ENCODE data around the gene EDAR. TPM values are rescaled to one million over a fixed set of nuclear protein-coding genes. Genes with fewer than 3 reads are reported as not detected.

Gene EDAR
- polyA plus RNA-seq, 1 experiment = not detected

GRCh38 chr2:109006971-109007370 is 18.0 kb upstream of the EDAR start:
- ChIA-PET POLR2A (no interaction called here), CTCF (interaction anchor here (1.0 kb wide), 1 partner anchor 503 kb away, joined by 3 read pairs; no protein-coding TSS in a partner anchor)
- peaks cover 20% of the 10 kb centered on the region for H3K27me3 ChIP-seq (ENCODE audit: control insufficient read depth, insufficient read depth, low read length)
- TF ChIP-seq CTCF (IDR thresholded peaks at IDR 0.05; ENCODE audit: low read depth, low read length) = no peak
- no peaks in the 10 kb centered on the region; the same call in 1 of the 2 replicates for H3K9me3 ChIP-seq (ENCODE audit: control insufficient read depth, insufficient read depth, low read length)
- H3K4me3 ChIP-seq (ENCODE audit: low read depth, low read length) = no peak overlapping the region
- no peak for DNase-seq (ENCODE audit: low read depth, low spot score)
- H3K27ac ChIP-seq (ENCODE audit: low read depth, low read length) = no peak overlapping the region

GRCh38 chr2:109005686-109006204 is 16.7 kb upstream of the EDAR start:
- no peak overlapping the region for H3K27ac ChIP-seq (ENCODE audit: low read depth, low read length)
- DNase-seq (ENCODE audit: low read depth, low spot score) = no peak
- peaks cover 20% of the 10 kb centered on the region for H3K27me3 ChIP-seq (ENCODE audit: control insufficient read depth, insufficient read depth, low read length)
- TF ChIP-seq CTCF (IDR thresholded peaks at IDR 0.05; ENCODE audit: low read depth, low read length) = no peak
- no peaks in the 10 kb centered on the region; the same call in 1 of the 2 replicates for H3K9me3 ChIP-seq (ENCODE audit: control insufficient read depth, insufficient read depth, low read length)
- ChIA-PET POLR2A (no interaction called here), CTCF (no interaction called here)
- H3K4me3 ChIP-seq (ENCODE audit: low read depth, low read length) = no peak overlapping the region

- H3K27ac ChIP-seq (ENCODE audit: low read depth, low read length) = no peak overlapping the region
- no peak for DNase-seq (ENCODE audit: low read depth, low spot score)
- POLR2A ChIA-PET = no interaction called here
- no peak for TF ChIP-seq CTCF (IDR thresholded peaks at IDR 0.05; ENCODE audit: low read depth, low read length)
- no peaks in the 10 kb centered on the region; the same call in 1 of the 2 replicates for H3K9me3 ChIP-seq (ENCODE audit: control insufficient read depth, insufficient read depth, low read length)
- no peak overlapping the region for H3K4me3 ChIP-seq (ENCODE audit: low read depth, low read length)
- H3K27me3 ChIP-seq (ENCODE audit: control insufficient read depth, insufficient read depth, low read length) = peaks cover 15% of the 10 kb centered on the region
- CTCF ChIA-PET = no interaction called here
These were observed 12.2 kb upstream of the EDAR start for GRCh38 chr2:109001201-109001600.

- DNase-seq (ENCODE audit: low read depth, low spot score) = no peak
- no peak for TF ChIP-seq CTCF (IDR thresholded peaks at IDR 0.05; ENCODE audit: low read depth, low read length)
- ChIA-PET CTCF (no interaction called here), POLR2A (no interaction called here)
- H3K27ac ChIP-seq (ENCODE audit: low read depth, low read length) = no peak overlapping the region
- H3K9me3 ChIP-seq (ENCODE audit: control insufficient read depth, insufficient read depth, low read length) = no peaks in the 10 kb centered on the region; the same call in 1 of the 2 replicates
- H3K27me3 ChIP-seq (ENCODE audit: control insufficient read depth, insufficient read depth, low read length) = peaks cover 19% of the 10 kb centered on the region
- no peak overlapping the region for H3K4me3 ChIP-seq (ENCODE audit: low read depth, low read length)
These were observed 11.7 kb upstream of the EDAR start for GRCh38 chr2:109000738-109001137.

GRCh38 chr2:108998911-108999310 is 9.9 kb upstream of the EDAR start:
- Histone ChIP-seq H3K27me3 (ENCODE audit: control insufficient read depth, insufficient read depth, low read length) (peaks cover 19% of the 10 kb centered on the region), H3K27ac (ENCODE audit: low read depth, low read length) (no peak overlapping the region), H3K4me3 (ENCODE audit: low read depth, low read length) (no peak overlapping the region), H3K9me3 (ENCODE audit: control insufficient read depth, insufficient read depth, low read length) (no peaks in the 10 kb centered on the region)
- no peak for DNase-seq (ENCODE audit: low read depth, low spot score)
- TF ChIP-seq CTCF (IDR thresholded peaks at IDR 0.05; ENCODE audit: low read depth, low read length) = no peak
- ChIA-PET CTCF (no interaction called here), POLR2A (no interaction called here)
